GM12873 (cell line): ENCODE measurements around the gene OR9G4.

ENCODE experiments used
- CTCF ChIP-seq: IDR thresholded peaks from 2 replicates; pipeline ENCODE4 v1.5.1; 2012; ENCODE audit warnings: low read depth, mild to moderate bottlenecking, moderate library complexity, low read length, control low read depth; ENCODE audit not compliant: insufficient read depth; ENCODE audit errors: missing control alignments

Gene OR9G4

DNA sequence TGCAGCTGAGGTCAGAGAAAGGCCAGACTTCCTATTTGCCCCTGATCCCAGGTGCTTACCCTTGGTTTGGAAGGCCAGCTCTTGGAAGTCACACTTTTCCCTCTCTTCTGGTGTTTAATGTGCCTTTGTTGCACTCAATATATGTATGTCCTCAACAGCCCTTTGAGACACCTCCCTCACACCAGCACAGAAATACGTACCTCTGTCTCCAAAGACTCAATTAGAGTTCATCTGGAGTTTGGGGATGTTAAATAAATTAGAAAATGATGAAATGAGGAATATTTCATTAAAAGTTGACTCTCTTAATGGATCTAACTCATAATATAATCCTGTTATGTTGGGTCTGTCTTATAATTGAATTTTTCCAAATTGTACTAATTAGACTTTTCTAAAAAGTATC lies at the start of gene OR9G4:
TSS of gene OR9G4 (minus strand) at position 101 of the 400 bp plus-strand sequence. CDS start 4,931 bp downstream, outside the sequence.
- TF ChIP-seq CTCF: no peak

DNA sequence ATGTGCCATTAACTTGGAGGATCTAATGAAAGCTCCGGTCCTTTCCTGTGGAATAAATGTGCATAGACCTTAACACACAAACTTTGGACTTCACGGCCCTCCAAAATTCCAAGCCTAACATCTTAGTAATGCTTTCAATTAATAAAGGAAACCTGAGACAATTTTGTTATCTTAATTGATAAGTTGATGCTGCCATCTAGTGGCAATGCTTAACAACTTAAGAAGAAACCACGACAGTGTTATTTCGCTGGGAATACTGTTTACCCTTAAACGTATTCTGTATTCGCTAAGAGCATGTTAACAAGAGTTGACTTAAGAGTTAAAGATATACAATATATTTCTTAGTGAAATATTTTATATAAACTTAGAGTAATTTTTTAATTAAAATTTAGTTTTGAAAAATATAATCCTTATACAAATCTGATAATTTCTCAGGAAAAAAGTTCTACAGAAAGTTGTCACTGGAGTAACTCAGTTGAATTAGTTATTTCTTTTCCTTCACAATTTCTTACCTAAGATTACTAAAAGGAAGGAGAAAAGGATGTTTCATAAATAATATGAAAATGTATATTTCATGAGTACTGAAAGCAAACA lies 35.0 kb upstream of the OR9G4 start:
- peak; percentile 57 for TF ChIP-seq CTCF

DNA sequence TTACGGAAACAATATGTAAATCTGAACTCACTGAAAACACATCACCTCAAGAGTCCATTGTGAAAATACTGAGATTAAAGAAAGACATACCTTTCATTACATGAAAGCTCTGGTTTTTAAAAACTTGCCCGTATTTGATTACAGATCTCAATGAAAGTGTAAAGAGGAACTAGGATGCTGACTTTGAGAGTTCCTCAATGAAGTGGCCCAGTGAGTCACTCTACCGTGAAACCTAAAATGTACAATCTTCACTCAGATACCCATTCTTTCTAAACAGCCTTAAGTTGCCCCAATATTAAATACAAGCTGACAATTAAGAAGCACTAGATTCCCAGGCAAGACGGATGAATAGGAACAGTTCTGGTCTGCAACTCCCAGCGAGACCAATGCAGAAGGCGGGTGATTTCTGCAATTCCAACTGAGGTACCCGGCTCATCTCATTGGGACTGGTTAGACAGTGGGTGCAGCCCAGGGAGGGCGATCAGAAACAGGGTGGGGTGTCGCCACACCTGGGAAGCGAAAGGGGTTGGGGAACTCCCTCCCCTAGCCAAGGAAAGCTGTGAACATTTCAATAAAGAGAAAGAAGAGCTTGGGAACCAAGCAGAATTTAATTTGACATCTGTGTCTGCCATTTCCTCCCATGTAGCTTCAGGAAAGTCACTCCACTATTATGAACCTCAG lies 33.8 kb upstream of the OR9G4 start:
- no peak for TF ChIP-seq CTCF

- TF ChIP-seq CTCF: no peak
These were observed 28.3 kb upstream of the OR9G4 start for GRCh38 chr11:56776809-56777208.

DNA sequence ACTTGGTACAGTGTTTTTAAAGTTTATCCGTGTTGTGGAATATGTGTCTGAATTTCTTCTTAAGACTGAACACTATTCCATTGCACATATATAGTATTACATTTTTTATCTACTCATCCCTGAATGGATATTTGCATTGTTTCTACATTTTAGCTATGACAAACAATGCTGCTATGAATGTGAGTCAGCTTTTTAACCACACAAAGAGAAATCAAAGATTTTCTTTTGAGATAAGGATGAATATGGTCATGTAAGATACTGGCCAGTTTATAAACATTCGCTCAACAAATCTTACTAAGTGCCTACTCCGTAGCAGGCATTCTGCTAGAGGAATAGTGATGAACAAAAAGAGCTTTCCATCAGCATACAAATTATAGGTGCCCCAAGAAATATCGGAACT lies 16.5 kb upstream of the OR9G4 start:
- no peak for TF ChIP-seq CTCF

DNA sequence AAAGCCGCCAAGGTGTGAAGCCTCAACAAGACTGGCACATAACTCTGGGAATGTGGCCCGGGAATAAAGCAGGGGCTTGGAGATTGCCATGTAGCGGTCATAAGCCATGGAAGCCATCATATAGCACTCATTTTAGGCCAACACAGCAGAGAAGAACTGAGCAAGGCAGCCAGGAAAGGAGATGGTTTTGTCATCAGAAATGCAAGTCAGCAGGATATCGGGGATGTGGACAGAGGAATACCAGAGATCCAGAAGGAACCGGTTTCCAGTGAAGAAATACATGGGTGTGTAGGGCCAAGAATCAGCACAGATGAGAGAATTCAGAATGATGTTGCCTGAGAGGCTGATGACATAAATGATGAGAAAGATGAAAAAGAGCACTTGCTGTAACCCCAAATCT lies 3.0 kb upstream of the OR9G4 start:
- TF ChIP-seq CTCF: no peak

GRCh38 chr11:56750190-56750589 lies 1.7 kb upstream of the OR9G4 start:
- TF ChIP-seq CTCF: peak; percentile 12
